Ishikawa (cell line): ENCODE data around the gene FKBP2.

Source experiments
- CEBPB ChIP-seq: IDR thresholded peaks from 2 replicates; pipeline ENCODE4 v1.6.1; 2012
- CREB1 ChIP-seq: IDR thresholded peaks from 2 replicates; pipeline ENCODE4 v1.6.1; 2012; ENCODE audit warnings: low read depth
- EGR1 ChIP-seq: IDR thresholded peaks from 2 replicates; pipeline ENCODE4 v1.6.1; 2012
- EP300 ChIP-seq: IDR thresholded peaks from 2 replicates; pipeline ENCODE4 v1.6.1; 2012; ENCODE audit warnings: borderline replicate concordance
- FOXM1 ChIP-seq: IDR thresholded peaks from 2 replicates; pipeline ENCODE4 v1.6.1; 2012; ENCODE audit warnings: low read depth, borderline replicate concordance
- MAX ChIP-seq: IDR thresholded peaks from 2 replicates; pipeline ENCODE4 v1.6.1; 2012
- NFIC ChIP-seq: IDR thresholded peaks from 2 replicates; pipeline ENCODE4 v1.6.1; 2012
- RAD21 ChIP-seq: IDR thresholded peaks from 2 replicates; pipeline ENCODE4 v1.6.1; 2012; ENCODE audit warnings: low read depth
- TAF1 ChIP-seq: IDR thresholded peaks from 2 replicates; pipeline ENCODE4 v1.6.1; 2012; ENCODE audit warnings: low read depth, mild to moderate bottlenecking
- TCF12 ChIP-seq: IDR thresholded peaks from 2 replicates; pipeline ENCODE4 v1.6.1; 2012; ENCODE audit warnings: low read depth
- TEAD4 ChIP-seq: IDR thresholded peaks from 2 replicates; pipeline ENCODE4 v1.6.1; 2012
- USF1 ChIP-seq: IDR thresholded peaks from 2 replicates; pipeline ENCODE4 v1.6.1; 2012
- YY1 ChIP-seq: IDR thresholded peaks from 2 replicates; pipeline ENCODE4 v1.6.1; 2012; ENCODE audit warnings: low read depth
- ZBTB7A ChIP-seq: IDR thresholded peaks from 2 replicates; pipeline ENCODE4 v1.6.1; 2012; ENCODE audit warnings: low read depth
- TF ChIP-seq, protein P1 (sequence below): IDR thresholded peaks from 2 replicates; pipeline ENCODE4 v1.6.1; 2012; ENCODE audit warnings: low read depth, mild to moderate bottlenecking

The FKBP2 gene

GRCh38 chr11:64284962-64285884, 44.3 kb downstream of the FKBP2 start, which contains the start of gene GPR137:
TSS of gene GPR137 (plus strand) at chr11:64285848. CDS start at chr11:64286525, 677 bp downstream.
- TF ChIP-seq CEBPB (no peak), MAX (peak; percentile 16; the same call in 1 of the 2 replicates), NFIC (no peak), YY1 (peak; percentile 93), EGR1 (peak; percentile 61; the same call in 1 of the 2 replicates)
- TF ChIP-seq, protein P1, sequence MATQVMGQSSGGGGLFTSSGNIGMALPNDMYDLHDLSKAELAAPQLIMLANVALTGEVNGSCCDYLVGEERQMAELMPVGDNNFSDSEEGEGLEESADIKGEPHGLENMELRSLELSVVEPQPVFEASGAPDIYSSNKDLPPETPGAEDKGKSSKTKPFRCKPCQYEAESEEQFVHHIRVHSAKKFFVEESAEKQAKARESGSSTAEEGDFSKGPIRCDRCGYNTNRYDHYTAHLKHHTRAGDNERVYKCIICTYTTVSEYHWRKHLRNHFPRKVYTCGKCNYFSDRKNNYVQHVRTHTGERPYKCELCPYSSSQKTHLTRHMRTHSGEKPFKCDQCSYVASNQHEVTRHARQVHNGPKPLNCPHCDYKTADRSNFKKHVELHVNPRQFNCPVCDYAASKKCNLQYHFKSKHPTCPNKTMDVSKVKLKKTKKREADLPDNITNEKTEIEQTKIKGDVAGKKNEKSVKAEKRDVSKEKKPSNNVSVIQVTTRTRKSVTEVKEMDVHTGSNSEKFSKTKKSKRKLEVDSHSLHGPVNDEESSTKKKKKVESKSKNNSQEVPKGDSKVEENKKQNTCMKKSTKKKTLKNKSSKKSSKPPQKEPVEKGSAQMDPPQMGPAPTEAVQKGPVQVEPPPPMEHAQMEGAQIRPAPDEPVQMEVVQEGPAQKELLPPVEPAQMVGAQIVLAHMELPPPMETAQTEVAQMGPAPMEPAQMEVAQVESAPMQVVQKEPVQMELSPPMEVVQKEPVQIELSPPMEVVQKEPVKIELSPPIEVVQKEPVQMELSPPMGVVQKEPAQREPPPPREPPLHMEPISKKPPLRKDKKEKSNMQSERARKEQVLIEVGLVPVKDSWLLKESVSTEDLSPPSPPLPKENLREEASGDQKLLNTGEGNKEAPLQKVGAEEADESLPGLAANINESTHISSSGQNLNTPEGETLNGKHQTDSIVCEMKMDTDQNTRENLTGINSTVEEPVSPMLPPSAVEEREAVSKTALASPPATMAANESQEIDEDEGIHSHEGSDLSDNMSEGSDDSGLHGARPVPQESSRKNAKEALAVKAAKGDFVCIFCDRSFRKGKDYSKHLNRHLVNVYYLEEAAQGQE, result no peak

- TF ChIP-seq CREB1 (no peak), RAD21 (no peak), ZBTB7A (peak; percentile 39; the same call in 1 of the 2 replicates), TAF1 (no peak), NFIC (no peak), EP300 (no peak), FOXM1 (no peak), TCF12 (peak; percentile 8; the same call in 1 of the 2 replicates)
These were observed 45.2 kb downstream of the FKBP2 start for GRCh38 chr11:64285885-64286800.

DNA sequence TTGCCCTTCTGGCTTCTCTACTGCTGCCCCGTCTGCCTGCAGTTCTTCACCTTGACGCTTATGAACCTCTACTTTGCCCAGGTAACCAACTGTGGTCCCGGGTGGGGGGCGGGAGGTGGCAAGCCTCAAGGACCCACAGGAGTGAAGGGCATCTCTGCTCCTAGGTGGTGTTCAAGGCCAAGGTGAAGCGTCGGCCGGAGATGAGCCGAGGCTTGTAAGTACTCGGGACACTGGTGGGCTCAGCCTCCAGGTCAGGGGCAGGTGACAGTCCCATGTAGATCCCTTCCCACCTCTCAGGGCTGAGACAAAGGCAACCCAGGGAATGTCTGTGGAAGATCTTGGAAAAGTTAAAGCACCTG, 45.9 kb downstream of the FKBP2 start:
- no peak for TF ChIP-seq CREB1
- TF ChIP-seq CEBPB, result no peak

- no peak for TF ChIP-seq YY1
- TF ChIP-seq TEAD4, result no peak
- no peak for TF ChIP-seq EGR1
- no peak for TF ChIP-seq USF1
- no peak for TF ChIP-seq EP300
- no peak for TF ChIP-seq CREB1
- no peak for TF ChIP-seq ZBTB7A
- no peak for TF ChIP-seq NFIC
These were observed 46.9 kb downstream of the FKBP2 start for GRCh38 chr11:64287676-64288352.

DNA sequence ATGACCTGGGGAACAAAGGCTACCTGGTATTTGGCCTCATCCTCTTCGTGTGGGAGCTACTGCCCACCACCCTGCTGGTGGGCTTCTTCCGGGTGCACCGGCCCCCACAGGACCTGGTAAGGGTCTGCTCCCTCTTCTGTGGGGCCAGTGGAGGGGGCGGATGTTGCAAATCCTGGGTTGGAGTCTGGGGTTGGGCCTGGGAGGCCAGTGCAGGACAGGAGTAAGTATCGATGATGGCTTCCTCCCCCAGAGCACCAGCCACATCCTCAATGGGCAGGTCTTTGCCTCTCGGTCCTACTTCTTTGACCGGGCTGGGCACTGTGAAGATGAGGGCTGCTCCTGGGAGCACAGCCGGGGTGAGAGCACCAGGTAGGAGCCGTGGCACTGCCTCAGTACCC, 47.5 kb downstream of the FKBP2 start:
- TF ChIP-seq YY1 (no peak), TEAD4 (no peak), CEBPB (no peak), CREB1 (no peak)

DNA sequence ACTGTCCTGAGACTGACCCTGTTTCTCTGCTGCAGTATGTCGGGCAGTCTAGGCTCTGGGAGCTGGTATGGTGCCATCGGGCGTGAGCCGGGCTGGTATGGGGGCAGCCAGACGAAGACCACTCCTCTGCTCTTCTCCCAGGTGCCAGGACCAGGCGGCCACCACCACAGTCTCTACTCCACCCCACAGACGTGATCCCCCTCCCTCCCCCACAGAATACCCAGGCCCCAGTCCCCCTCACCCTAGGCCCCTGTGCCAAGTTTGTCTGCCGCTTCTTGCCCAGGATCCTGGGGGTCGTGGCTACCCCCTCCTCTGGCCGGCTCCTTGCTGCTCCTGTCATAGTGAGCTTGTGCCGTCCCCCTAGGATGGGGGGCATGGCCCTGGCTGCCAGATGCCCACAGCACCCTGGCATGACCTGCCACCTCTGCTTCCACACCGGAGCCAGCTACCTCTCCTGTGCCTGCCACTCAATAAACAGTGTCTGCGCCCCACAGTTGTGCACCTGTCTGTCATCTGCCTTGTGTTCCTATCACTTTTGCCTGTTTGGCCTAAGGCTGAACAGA, 48.2 kb downstream of the FKBP2 start:
- TF ChIP-seq EP300, result no peak
- TF ChIP-seq, protein P1, result no peak
- no peak for TF ChIP-seq TCF12
- no peak for TF ChIP-seq TEAD4
- no peak for TF ChIP-seq NFIC
- no peak for TF ChIP-seq RAD21
- TF ChIP-seq TAF1, result no peak
- no peak for TF ChIP-seq CEBPB
- TF ChIP-seq FOXM1, result no peak
- TF ChIP-seq ZBTB7A, result no peak
